Measurements from ENCODE around the gene TMEM204. TPM values are rescaled to one million over a fixed set of nuclear protein-coding genes. Genes with fewer than 3 reads are reported as not detected.

TMEM204 gene
- total RNA-seq, 1 experiment from 2014 or later, result not detected

DNA sequence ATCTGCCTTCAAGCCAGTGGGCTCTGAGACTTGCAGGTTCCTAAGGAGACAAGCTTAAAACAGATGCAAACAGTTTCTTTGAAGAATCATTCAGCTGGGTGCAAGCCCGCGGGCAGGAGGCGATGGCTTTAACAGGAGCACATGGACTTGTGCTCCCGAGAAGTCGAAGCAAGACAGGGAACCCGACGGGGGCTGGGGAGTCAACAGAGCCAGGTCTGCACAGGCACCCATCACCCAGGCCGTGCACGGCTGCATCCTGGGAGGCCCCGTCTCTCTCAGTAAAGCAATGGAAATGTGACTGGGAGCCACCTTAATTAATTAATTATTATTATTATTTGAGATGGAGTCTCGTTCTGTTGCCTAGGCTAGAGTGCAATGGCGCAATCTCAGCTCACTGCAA is 44.4 kb upstream of the TMEM204 start:
- Histone ChIP-seq H3K4me3 (no peak overlapping the region), H2AFZ (no peak overlapping the region), H3K9me3 (ENCODE audit: insufficient read depth, low read depth) (no peaks in the 10 kb centered on the region), H3F3A (ENCODE audit: insufficient read depth, low read depth) (peaks cover 8% of the 10 kb centered on the region; the same call in 1 of the 2 replicates), H3K27me3 (ENCODE audit: insufficient read depth, low read depth) (no peaks in the 10 kb centered on the region), H4K20me1 (ENCODE audit: insufficient read depth) (no peaks in the 10 kb centered on the region), H3K79me2 (ENCODE audit: low read depth) (peaks cover 5% of the 10 kb centered on the region; the same call in 1 of the 2 replicates), H3K27ac (no peak overlapping the region), H3K4me1 (replicated peaks; ENCODE audit: insufficient read depth) (peaks cover 10% of the 10 kb centered on the region; the same call in 1 of the 2 replicates), H3K9me2 (ENCODE audit: insufficient read depth) (no peaks in the 10 kb centered on the region), H3K36me3 (ENCODE audit: low read depth) (no peaks in the 10 kb centered on the region), H3K4me2 (no peak overlapping the region)
- BruUV-seq (replicated peaks), result no TSS peak
- ChIA-PET CTCF (no interaction called here), POLR2A (ENCODE audit: unreplicated experiment) (no interaction called here)
- TF ChIP-seq EZH2 (IDR thresholded peaks at IDR 0.05; ENCODE audit: low read depth), result no peak
- TF ChIP-seq, protein P1, sequence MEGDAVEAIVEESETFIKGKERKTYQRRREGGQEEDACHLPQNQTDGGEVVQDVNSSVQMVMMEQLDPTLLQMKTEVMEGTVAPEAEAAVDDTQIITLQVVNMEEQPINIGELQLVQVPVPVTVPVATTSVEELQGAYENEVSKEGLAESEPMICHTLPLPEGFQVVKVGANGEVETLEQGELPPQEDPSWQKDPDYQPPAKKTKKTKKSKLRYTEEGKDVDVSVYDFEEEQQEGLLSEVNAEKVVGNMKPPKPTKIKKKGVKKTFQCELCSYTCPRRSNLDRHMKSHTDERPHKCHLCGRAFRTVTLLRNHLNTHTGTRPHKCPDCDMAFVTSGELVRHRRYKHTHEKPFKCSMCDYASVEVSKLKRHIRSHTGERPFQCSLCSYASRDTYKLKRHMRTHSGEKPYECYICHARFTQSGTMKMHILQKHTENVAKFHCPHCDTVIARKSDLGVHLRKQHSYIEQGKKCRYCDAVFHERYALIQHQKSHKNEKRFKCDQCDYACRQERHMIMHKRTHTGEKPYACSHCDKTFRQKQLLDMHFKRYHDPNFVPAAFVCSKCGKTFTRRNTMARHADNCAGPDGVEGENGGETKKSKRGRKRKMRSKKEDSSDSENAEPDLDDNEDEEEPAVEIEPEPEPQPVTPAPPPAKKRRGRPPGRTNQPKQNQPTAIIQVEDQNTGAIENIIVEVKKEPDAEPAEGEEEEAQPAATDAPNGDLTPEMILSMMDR (conservative IDR thresholded peaks at IDR 0.05), result no peak
- no peak for DNase-seq
- intact Hi-C loops (cut with micrococcal nuclease; ENCODE audit: unreplicated experiment), result no loop called here

DNA sequence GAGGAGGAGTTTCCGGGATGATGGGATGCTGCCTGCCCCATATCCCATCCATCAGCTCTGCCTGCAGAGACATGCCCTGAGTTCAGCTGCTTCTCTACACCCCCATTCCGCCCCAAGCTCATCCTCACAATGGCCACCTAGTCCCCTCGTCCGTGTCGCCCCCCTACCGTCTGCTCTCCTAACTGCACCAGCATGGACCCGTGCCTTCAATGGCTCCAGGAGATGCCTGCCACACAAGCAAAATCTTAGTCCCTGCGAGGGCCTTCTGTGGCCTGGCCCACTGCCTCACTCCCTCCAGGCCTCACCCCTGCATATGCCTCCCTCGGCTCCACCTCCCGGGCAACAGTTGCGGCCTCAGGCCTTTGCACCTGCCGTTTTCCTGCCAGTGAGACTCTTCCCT is 42.1 kb upstream of the TMEM204 start:
- Histone ChIP-seq H3F3A (ENCODE audit: insufficient read depth, low read depth) (peaks cover 8% of the 10 kb centered on the region; the same call in 1 of the 2 replicates), H2AFZ (no peak overlapping the region), H3K79me2 (ENCODE audit: low read depth) (peaks cover 19% of the 10 kb centered on the region), H3K4me3 (no peak overlapping the region), H3K9me2 (ENCODE audit: insufficient read depth) (no peaks in the 10 kb centered on the region), H3K36me3 (ENCODE audit: low read depth) (no peaks in the 10 kb centered on the region), H3K9me3 (ENCODE audit: insufficient read depth, low read depth) (no peaks in the 10 kb centered on the region), H3K27me3 (ENCODE audit: insufficient read depth, low read depth) (no peaks in the 10 kb centered on the region), H3K27ac (no peak overlapping the region), H3K4me2 (no peak overlapping the region), H4K20me1 (ENCODE audit: insufficient read depth) (peaks cover 5% of the 10 kb centered on the region; the same call in 1 of the 2 replicates), H3K4me1 (replicated peaks; ENCODE audit: insufficient read depth) (peaks cover 18% of the 10 kb centered on the region; the same call in 1 of the 2 replicates)
- intact Hi-C loops (cut with micrococcal nuclease; ENCODE audit: unreplicated experiment), result loop anchor here (5.0 kb wide), 2 partner anchors 69 to 121 kb away; partner anchors contain the start of genes CRAMP1, IFT140 and UQCC4
- CTCF ChIA-PET, result interaction anchor here (0.6 kb wide), 1 partner anchor 170 kb away, joined by 5 read pairs; no protein-coding TSS in a partner anchor
- no peak for DNase-seq
- POLR2A ChIA-PET (ENCODE audit: unreplicated experiment), result interaction anchor here (0.5 kb wide), 1 partner anchor 855 kb away, joined by 7 read pairs; no protein-coding TSS in a partner anchor
- TF ChIP-seq, protein P1 (conservative IDR thresholded peaks at IDR 0.05), result no peak
- no peak for TF ChIP-seq EZH2 (IDR thresholded peaks at IDR 0.05; ENCODE audit: low read depth)
- no TSS peak for BruUV-seq (replicated peaks)

DNA sequence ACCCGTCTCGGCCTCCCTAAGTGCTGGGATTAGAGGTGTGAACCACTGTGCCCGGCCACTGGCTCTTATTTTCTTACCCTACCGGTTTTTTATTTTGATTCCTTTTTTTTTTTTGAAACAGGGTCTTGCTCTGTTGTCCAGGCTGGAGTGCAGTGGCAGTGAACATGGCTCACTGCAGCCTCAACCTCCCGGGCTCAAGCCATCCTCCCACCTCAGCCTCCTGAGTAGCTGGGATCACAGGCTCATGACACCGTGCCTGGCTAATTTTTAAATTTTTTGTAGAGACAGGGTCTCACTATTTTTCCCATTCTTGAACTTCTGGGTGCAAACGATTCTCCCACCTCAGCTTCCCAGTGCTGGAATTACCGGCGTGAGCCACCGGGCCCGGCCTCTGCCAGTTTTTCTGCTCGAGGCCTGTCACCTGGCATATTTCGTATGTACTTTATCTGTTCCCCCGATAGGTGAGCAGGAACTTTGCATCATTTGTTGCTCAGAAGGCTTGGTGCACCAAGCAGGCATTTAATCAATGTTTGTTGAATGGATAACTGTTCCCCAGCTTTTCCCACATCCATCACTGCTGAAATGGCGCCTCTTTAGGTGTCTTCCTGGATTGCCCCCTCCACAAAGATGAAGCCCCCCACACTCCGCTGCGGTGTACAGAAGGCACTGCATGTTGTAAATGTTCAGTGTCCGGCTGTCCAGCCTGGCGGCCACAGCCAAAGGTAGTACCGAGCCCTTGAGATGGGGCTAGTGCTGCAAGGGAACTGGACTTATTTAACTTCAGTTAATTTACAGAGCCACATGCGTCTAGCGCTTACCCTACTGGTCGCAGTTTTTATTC is 41.2 kb upstream of the TMEM204 start:
- Histone ChIP-seq H3K9me3 (ENCODE audit: insufficient read depth, low read depth) (no peaks in the 10 kb centered on the region), H3K4me2 (peak overlapping the region; percentile 95), H3K4me3 (peak overlapping the region; percentile 98), H3K27ac (peak overlapping the region; percentile 64), H3F3A (ENCODE audit: insufficient read depth, low read depth) (peaks cover 8% of the 10 kb centered on the region; the same call in 1 of the 2 replicates), H3K79me2 (ENCODE audit: low read depth) (peaks cover 19% of the 10 kb centered on the region), H3K4me1 (replicated peaks; ENCODE audit: insufficient read depth) (peaks cover 18% of the 10 kb centered on the region; the same call in 1 of the 2 replicates), H4K20me1 (ENCODE audit: insufficient read depth) (peaks cover 5% of the 10 kb centered on the region; the same call in 1 of the 2 replicates), H2AFZ (peak overlapping the region; percentile 96), H3K27me3 (ENCODE audit: insufficient read depth, low read depth) (no peaks in the 10 kb centered on the region), H3K36me3 (ENCODE audit: low read depth) (no peaks in the 10 kb centered on the region), H3K9me2 (ENCODE audit: insufficient read depth) (no peaks in the 10 kb centered on the region)
- BruUV-seq (replicated peaks), result TSS peak; percentile 97
- POLR2A ChIA-PET (ENCODE audit: unreplicated experiment), result interaction anchor here (0.6 to 0.9 kb wide), 5 partner anchors 23 to 235 kb away, joined by 3 to 5 read pairs (median 4); partner anchors contain the start of genes IFT140 and UNKL
- CTCF ChIA-PET, result no interaction called here
- TF ChIP-seq, protein P1 (conservative IDR thresholded peaks at IDR 0.05), result no peak
- TF ChIP-seq EZH2 (IDR thresholded peaks at IDR 0.05; ENCODE audit: low read depth), result no peak
- no peak for DNase-seq
- intact Hi-C loops (cut with micrococcal nuclease; ENCODE audit: unreplicated experiment), result loop anchor here (5.0 kb wide), 2 partner anchors 70 to 120 kb away; partner anchors contain the start of genes CRAMP1, IFT140 and UQCC4

Data from PC-9 (cell line).